Dermis blood vessel endothelial cell (primary cell): ENCODE results near the gene MECR. TPM values are rescaled to one million over a fixed set of nuclear protein-coding genes. Genes with fewer than 3 reads are reported as not detected.
A peak's percentile ranks its signal among the peaks of the same experiment; 100 is the strongest.
"Not testable (repeated sequence)": the region's sequence is repeated elsewhere in the genome, so short reads cannot be mapped to it uniquely, and the experiment has no call there.

Experiments used
- DNase-seq: peaks from one replicate; pipeline ENCODE4 v3.0.0; 2010
- total RNA-seq: library from RNA; depleted of rRNA; stranded (reverse); fragments of >200 nt; gene quantifications from 2 replicates; pipeline ENCODE4 v1.2.3, GENCODE V29; 2014

The MECR gene
- total RNA-seq, 1 donor from 2014 or later: 10.6 TPM

- peak; percentile 29 for DNase-seq
These were observed 64.3 kb downstream of the MECR start for GRCh38 chr1:29166291-29166878.

- DNase-seq: no peak
These were observed 66.1 kb downstream of the MECR start for GRCh38 chr1:29164588-29164987.

- DNase-seq: no peak
These were observed 68.1 kb downstream of the MECR start for GRCh38 chr1:29162476-29163138.

GRCh38 chr1:29162025-29162424 lies 68.7 kb downstream of the MECR start:
- DNase-seq: no peak

- DNase-seq: no peak
These were observed 71.0 kb downstream of the MECR start for GRCh38 chr1:29159773-29160172.

GRCh38 chr1:29157269-29157601 lies 73.5 kb downstream of the MECR start:
- DNase-seq: no peak

- DNase-seq: peak; percentile 71
These were observed 74.0 kb downstream of the MECR start for GRCh38 chr1:29156543-29157268.

GRCh38 chr1:29152046-29152805 lies 78.5 kb downstream of the MECR start:
- no peak for DNase-seq

GRCh38 chr1:29150346-29150745 lies 80.4 kb downstream of the MECR start:
- not testable (repeated sequence) for DNase-seq

- DNase-seq: no peak
These were observed 81.9 kb downstream of the MECR start for GRCh38 chr1:29148656-29149491.

GRCh38 chr1:29145739-29146437 lies 84.8 kb downstream of the MECR start:
- no peak for DNase-seq

- DNase-seq: no peak
These were observed 86.6 kb downstream of the MECR start for GRCh38 chr1:29144178-29144577.

- no peak for DNase-seq
These were observed 88.0 kb downstream of the MECR start for GRCh38 chr1:29142714-29143113.

Other genes starting within 250 kb of the MECR start
- gene TMEM200B, start 107.0 kb downstream of the MECR start, total RNA-seq: 0.28 and 0.34 TPM in 2 replicates
- 47.2 and 52.9 TPM in 2 replicates for gene SRSF4, start 49.0 kb downstream of the MECR start, total RNA-seq
- gene PTPRU, start 5.6 kb upstream of the MECR start, total RNA-seq: 2.1 and 2.4 TPM in 2 replicates